H1 (cell line): ENCODE measurements around the gene TAF13. TPM values are rescaled to one million over a fixed set of nuclear protein-coding genes. Genes with fewer than 3 reads are reported as not detected.

ENCODE experiments used
- CTCF ChIA-PET: fragments of 300-600 bp; sonication (Branson Sonifier 250); formaldehyde crosslinking; loops from one replicate; lab custom pipeline; 2021; ENCODE audit not compliant: partially characterized antibody; lab: Charles Lee
- POLR2A ChIA-PET: fragments of 300-600 bp; sonication (Branson Sonifier 250); formaldehyde crosslinking; loops from one replicate; lab custom pipeline; 2021; ENCODE audit warnings: inconsistent platforms; ENCODE audit not compliant: partially characterized antibody; lab: Charles Lee
- DNase-seq, 2 experiments: peaks; one replicate each; pipeline versions ENCODE4 v3.0.0 to v3.0.0-alpha.2; 2010 to 2022; ENCODE audit warnings: low spot score in 2 of 2, low read depth in 1 of 2, mixed read lengths in 1 of 2
- FAIRE-seq: peaks from 2 replicates; lab custom pipeline; 2011; peaks lifted over from hg19 to GRCh38; lab: Jason Lieb, UNC
- H2AFZ ChIP-seq: 2 replicates; pipeline ENCODE4 v1.8.1; 2012; ENCODE audit warnings: low read length, inconsistent platforms
- H2AK5ac ChIP-seq: 2 replicates; pipeline ENCODE4 v1.6.1; 2013; ENCODE audit warnings: low read depth, low read length
- H2BK120ac ChIP-seq: replicated peaks from 2 replicates; pipeline ENCODE3; 2013; ENCODE audit warnings: low read depth, low read length, inconsistent platforms
- H2BK12ac ChIP-seq: 2 replicates; pipeline ENCODE4 v1.6.1; 2013; ENCODE audit warnings: low read depth, low read length
- H2BK15ac ChIP-seq: 2 replicates; pipeline ENCODE4 v1.6.1; 2013; ENCODE audit warnings: low read length
- H2BK20ac ChIP-seq: 2 replicates; pipeline ENCODE4 v1.6.1; 2013; ENCODE audit warnings: low read length
- H2BK5ac ChIP-seq: 2 replicates; pipeline ENCODE4 v1.6.1; 2013; ENCODE audit warnings: low read depth, low read length
- H3K14ac ChIP-seq: 2 replicates; pipeline ENCODE4 v1.6.1; 2013; ENCODE audit warnings: inconsistent platforms; ENCODE audit not compliant: insufficient read length
- H3K18ac ChIP-seq: 2 replicates; pipeline ENCODE4 v1.6.1; 2013; ENCODE audit warnings: low read length; ENCODE audit errors: extremely low read depth
- H3K23ac ChIP-seq: 2 replicates; pipeline ENCODE4 v1.6.1; 2013; ENCODE audit warnings: inconsistent platforms; ENCODE audit not compliant: insufficient read length
- H3K23me2 ChIP-seq: 2 replicates; pipeline ENCODE4 v1.6.1; 2013; ENCODE audit warnings: low read depth, low read length
- H3K27ac ChIP-seq: 2 replicates; pipeline ENCODE4 v1.6.1; 2011; ENCODE audit warnings: low read depth, low read length, inconsistent platforms
- H3K27me3 ChIP-seq, 4 experiments: replicated peaks in 1 of 4; 1 replicate in 1 of 4; 2 replicates in 3 of 4; pipeline versions ENCODE4 v1.6.1 to v1.8.1; 2011 to 2013; ENCODE audit warnings: low read length in 3 of 4, mild to moderate bottlenecking in 3 of 4, inconsistent platforms in 2 of 4, mixed read lengths in 2 of 4, moderate library complexity in 1 of 4; ENCODE audit not compliant: control insufficient read depth in 3 of 4, insufficient read depth in 3 of 4; ENCODE audit errors: extremely low read depth in 1 of 4
- H3K36me3 ChIP-seq, 4 experiments: 2 replicates each; pipeline versions ENCODE4 v1.6.1 to v1.8.1; 2011 to 2013; ENCODE audit warnings: mild to moderate bottlenecking in 4 of 4, low read length in 3 of 4, moderate library complexity in 2 of 4, control low read depth in 1 of 4, inconsistent platforms in 1 of 4; ENCODE audit not compliant: insufficient read depth in 4 of 4, control insufficient read depth in 2 of 4
- H3K4ac ChIP-seq: replicated peaks from 2 replicates; pipeline ENCODE3; 2013; ENCODE audit warnings: low read length, low read depth, mixed read lengths, inconsistent platforms; ENCODE audit not compliant: insufficient read length
- H3K4me1 ChIP-seq, 4 experiments: replicated peaks in 1 of 4; 1 replicate in 1 of 4; 2 replicates in 3 of 4; pipeline versions ENCODE4 v1.6.1 to v1.8.1; 2011 to 2013; ENCODE audit warnings: low read length in 3 of 4, inconsistent platforms in 2 of 4, mixed read lengths in 1 of 4; ENCODE audit not compliant: insufficient read depth in 4 of 4, control insufficient read depth in 3 of 4
- H3K4me2 ChIP-seq, 2 experiments: 2 replicates each; pipeline versions ENCODE4 v1.6.1 to v1.8.1; 2011 to 2013; ENCODE audit warnings: low read depth in 2 of 2, low read length in 2 of 2, control low read depth in 1 of 2, inconsistent platforms in 1 of 2, mild to moderate bottlenecking in 1 of 2; ENCODE audit not compliant: insufficient read depth in 1 of 2
- H3K4me3 ChIP-seq, 4 experiments: fragments of 200-600, 300-600 bp in 1 of 4; sonication (generic), shearing (Covaris generic), sonication (Bioruptor Twin) in 1 of 4; 2 replicates each; pipeline versions ENCODE4 v1.5.1 to v1.8.1; 2011 to 2016; ENCODE audit warnings: low read length in 4 of 4, low read depth in 3 of 4, control low read depth in 2 of 4, inconsistent platforms in 2 of 4, mild to moderate bottlenecking in 2 of 4, mixed read lengths in 1 of 4, moderate library complexity in 1 of 4; ENCODE audit not compliant: insufficient read depth in 2 of 4; ENCODE audit errors: extremely low read depth in 1 of 4
- H3K56ac ChIP-seq: replicated peaks from 2 replicates; pipeline ENCODE3; 2013; ENCODE audit warnings: low read depth, mild to moderate bottlenecking, mixed read lengths, low read length, inconsistent platforms; ENCODE audit not compliant: insufficient read length
- H3K79me1 ChIP-seq: 2 replicates; pipeline ENCODE4 v1.6.1; 2013; ENCODE audit warnings: low read depth, low read length, control low read depth
- H3K79me2 ChIP-seq, 2 experiments: 2 replicates each; pipeline versions ENCODE4 v1.6.1 to v1.8.1; 2012 to 2013; ENCODE audit warnings: low read length in 2 of 2, mild to moderate bottlenecking in 2 of 2, inconsistent platforms in 1 of 2; ENCODE audit not compliant: insufficient read depth in 2 of 2, control insufficient read depth in 1 of 2
- H3K9ac ChIP-seq, 4 experiments: replicated peaks in 1 of 4; 1 replicate in 1 of 4; 2 replicates in 3 of 4; pipeline versions ENCODE4 v1.6.1 to v1.8.1; 2011 to 2013; ENCODE audit warnings: low read depth in 3 of 4, low read length in 3 of 4, control low read depth in 2 of 4, mild to moderate bottlenecking in 2 of 4, moderate library complexity in 2 of 4, inconsistent platforms in 1 of 4; ENCODE audit errors: extremely low read depth in 1 of 4
- H3K9me3 ChIP-seq, 2 experiments: 2 replicates each; pipeline versions ENCODE4 v1.6.1 to v1.8.1; 2012 to 2013; ENCODE audit warnings: mild to moderate bottlenecking in 2 of 2, moderate library complexity in 2 of 2, control low read depth in 1 of 2, inconsistent platforms in 1 of 2, low read depth in 1 of 2, low read length in 1 of 2, mixed read lengths in 1 of 2; ENCODE audit not compliant: insufficient read depth in 2 of 2
- H4K20me1 ChIP-seq, 2 experiments: replicated peaks in 1 of 2; 2 replicates each; pipeline versions ENCODE3 to v1.8.1; 2011 to 2013; ENCODE audit warnings: inconsistent platforms in 2 of 2, low read length in 2 of 2, mild to moderate bottlenecking in 1 of 2; ENCODE audit not compliant: insufficient read depth in 2 of 2, control insufficient read depth in 1 of 2
- H4K5ac ChIP-seq: 2 replicates; pipeline ENCODE4 v1.6.1; 2013; ENCODE audit warnings: low read length, low read depth, mixed read lengths, inconsistent platforms; ENCODE audit not compliant: insufficient read length
- H4K8ac ChIP-seq: 2 replicates; pipeline ENCODE4 v1.8.0; 2013; ENCODE audit warnings: mild to moderate bottlenecking, moderate library complexity, low read length, inconsistent platforms; ENCODE audit not compliant: insufficient read depth; ENCODE audit errors: extremely low read depth
- H4K91ac ChIP-seq: replicated peaks from 2 replicates; pipeline ENCODE3; 2013; ENCODE audit warnings: low read length, mixed read lengths, inconsistent platforms; ENCODE audit not compliant: insufficient read length
- SIRT6 ChIP-seq: IDR thresholded peaks from one replicate; pipeline ENCODE4 v1.7.1; 2012; ENCODE audit warnings: low read length, inconsistent platforms
- WGBS, 2 experiments: shearing (Covaris generic) in 1 of 2; methylation state at CpG; one replicate each; pipeline versions ENCODE4 v1.1.6 to v1.1.7; 2013 to 2015; ENCODE audit warnings: low lambda C conversion rate in 2 of 2, mixed read lengths in 2 of 2, inconsistent platforms in 1 of 2, low coverage in 1 of 2, missing lambda C conversion rate in 1 of 2; ENCODE audit not compliant: insufficient replicate concordance in 2 of 2, insufficient coverage in 1 of 2, insufficient read length in 1 of 2; ENCODE audit errors: extremely low coverage in 1 of 2, missing lambda C conversion rate in 1 of 2; 5-methylcytosine and 5-hydroxymethylcytosine counted together
- polyA plus RNA-seq, 7 experiments: library from polyadenylated mRNA; depleted of rRNA in 3 of 7; stranded (reverse) in 5 of 7; unstranded in 2 of 7; fragments of >200 nt in 5 of 7; fragments of 200-250 nt in 2 of 7; gene quantifications; 1 replicate in 5 of 7; 2 replicates in 1 of 7; 4 replicates in 1 of 7; pipeline versions ENCODE4 v1.2.1 to v1.2.3, GENCODE V29; 2011 to 2013; ENCODE audit warnings: missing spikeins in 2 of 7, mixed read lengths in 2 of 7
- total RNA-seq: library from RNA; stranded (reverse); fragmentation: NEBNext Ultra II Directional; extraction: Animal tissue kit (Norgen Biotek cat#: 25700); gene quantifications from 2 replicates; pipeline ENCODE4 v1.2.1, GENCODE V29; 2021

Gene TAF13
- total and polyA plus RNA-seq, 2 of the 8 experiments (the other 6 are each of a cell fraction or from before 2014, with no cell fraction given): 13.1 to 41.7 TPM

- Histone ChIP-seq H3K79me1 (0 out of 2 replicates have a peak, but pooled peaks cover 3% of the 10 kb centered on the region), H3K56ac (no peak overlapping the region)
Measured at GRCh38 chr1:109065137-109065536, 10.7 kb downstream of the TAF13 start.

More at GRCh38 chr1:109065137-109065536, 10.7 kb downstream of the TAF13 start:
- Histone ChIP-seq H2AFZ (no peak overlapping the region), H3K14ac (no peak overlapping the region), H4K5ac (no peak overlapping the region), H2BK12ac (no peak overlapping the region), H2BK120ac (no peak overlapping the region), H3K23ac (no peak overlapping the region), H4K8ac (no peak overlapping the region), H3K36me3 (peaks cover 0 to 26% (median 8%) of the 10 kb centered on the region in 4 experiments; a peak in 6 of 8 replicates), H3K4me3 (no peak overlapping the region), H4K20me1 (no peaks in the 10 kb centered on the region), H3K4me1 (no peaks in the 10 kb centered on the region), H3K18ac (no peak overlapping the region), H3K4ac (no peak overlapping the region), H2BK15ac (no peak overlapping the region), H2AK5ac (no peak overlapping the region), H2BK5ac (no peak overlapping the region), H3K27me3 (no peaks in the 10 kb centered on the region), H3K23me2 (no peaks in the 10 kb centered on the region), H3K79me2 (peaks cover 0 to 7% of the 10 kb centered on the region in 2 experiments; a peak in 2 of 4 replicates), H3K9me3 (no peaks in the 10 kb centered on the region), H3K9ac (no peak overlapping the region), H2BK20ac (no peak overlapping the region), H4K91ac (no peak overlapping the region), H3K27ac (no peak overlapping the region), H3K4me2 (no peak overlapping the region)
- FAIRE-seq: no peak
- TF ChIP-seq SIRT6: no peak
- ChIA-PET CTCF (interaction anchor here (1.6 kb wide), 1 partner anchor 19 kb away, joined by 3 read pairs; no protein-coding TSS in a partner anchor), POLR2A (interaction anchor here (1.4 kb wide), 1 partner anchor 36 kb away, joined by 3 read pairs; no protein-coding TSS in a partner anchor)
- no peak for DNase-seq
- 92% methylated on average over 3 of the region's 3 CpGs; no CpG with 5 or more reads in 1 of the 2 experiments for WGBS, 2 experiments
